ACC112 (cell line): Measurements from ENCODE around the gene SLC8B1.
"Not testable (repeated sequence)": the region's sequence is repeated elsewhere in the genome, so short reads cannot be mapped to it uniquely, and the experiment has no call there.

Experiments used
- H2AFZ ChIP-seq: fragments of 200-600 bp; sonication (generic); one replicate; pipeline ENCODE4 v1.6.0; 2017; ENCODE audit warnings: antibody characterized with exemption, low read length; ENCODE audit not compliant: unreplicated experiment
- H3K27ac ChIP-seq: fragments of 200-600 bp; sonication (generic); 2 replicates; pipeline ENCODE4 v1.5.1; 2014; ENCODE audit warnings: low read depth, mild to moderate bottlenecking, antibody characterized with exemption, low read length, moderate library complexity
- H3K27me3 ChIP-seq: fragments of 200-600 bp; sonication (generic); 2 replicates; pipeline ENCODE4 v1.6.1; 2014; ENCODE audit warnings: mild to moderate bottlenecking, antibody characterized with exemption, low read length, moderate library complexity, mixed read lengths; ENCODE audit not compliant: insufficient read depth
- H3K36me3 ChIP-seq: fragments of 200-600 bp; sonication (generic); 2 replicates; pipeline ENCODE4 v1.6.1; 2016; ENCODE audit warnings: mild to moderate bottlenecking, antibody characterized with exemption, low read length, moderate library complexity, mixed read lengths; ENCODE audit not compliant: insufficient read depth
- H3K4me1 ChIP-seq: fragments of 200-600 bp; sonication (generic); one replicate; pipeline ENCODE4 v1.6.1; 2016; ENCODE audit warnings: low read length, mixed read lengths; ENCODE audit not compliant: insufficient read depth, unreplicated experiment, control insufficient read depth
- H3K4me3 ChIP-seq: fragments of 200-600 bp; sonication (generic); 2 replicates; pipeline ENCODE4 v1.5.1; 2014; ENCODE audit warnings: mild to moderate bottlenecking, low read depth, low read length
- H3K79me2 ChIP-seq: fragments of 200-600 bp; sonication (generic); one replicate; pipeline ENCODE4 v1.6.0; 2016; ENCODE audit warnings: low read length; ENCODE audit not compliant: control insufficient read depth, unreplicated experiment, insufficient read depth

Gene SLC8B1

DNA sequence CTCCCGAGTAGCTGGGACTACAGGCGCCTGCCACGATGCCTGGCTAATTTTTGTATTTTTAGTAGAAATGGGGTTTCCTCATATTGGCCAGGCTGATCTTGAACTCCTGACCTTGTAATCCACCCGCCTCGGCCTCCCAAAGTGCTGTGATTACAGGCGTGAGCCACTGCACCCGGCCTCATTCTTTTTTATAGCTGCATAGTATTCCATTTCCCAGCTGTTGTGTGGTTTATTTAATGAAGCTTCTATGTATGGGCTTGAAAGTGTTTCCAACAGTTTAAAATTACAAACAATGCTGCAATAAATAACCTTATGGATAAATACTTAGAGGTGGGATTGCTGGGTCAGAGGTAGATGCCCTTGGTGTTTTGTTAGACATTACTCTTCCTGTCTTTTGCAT lies 19.3 kb upstream of the SLC8B1 start:
- not testable (repeated sequence) for H3K36me3 ChIP-seq, H2AFZ ChIP-seq, H3K4me3 ChIP-seq, H3K79me2 ChIP-seq, H3K4me1 ChIP-seq, H3K27me3 ChIP-seq, H3K27ac ChIP-seq

GRCh38 chr12:113351089-113351488 lies 16.2 kb upstream of the SLC8B1 start:
- H3K27me3 ChIP-seq: no peaks in the 10 kb centered on the region
- H3K36me3 ChIP-seq: no peaks in the 10 kb centered on the region
- no peak overlapping the region for H3K27ac ChIP-seq
- no peaks in the 10 kb centered on the region for H3K79me2 ChIP-seq
- no peaks in the 10 kb centered on the region for H3K4me1 ChIP-seq
- no peak overlapping the region for H2AFZ ChIP-seq
- H3K4me3 ChIP-seq: no peak overlapping the region

DNA sequence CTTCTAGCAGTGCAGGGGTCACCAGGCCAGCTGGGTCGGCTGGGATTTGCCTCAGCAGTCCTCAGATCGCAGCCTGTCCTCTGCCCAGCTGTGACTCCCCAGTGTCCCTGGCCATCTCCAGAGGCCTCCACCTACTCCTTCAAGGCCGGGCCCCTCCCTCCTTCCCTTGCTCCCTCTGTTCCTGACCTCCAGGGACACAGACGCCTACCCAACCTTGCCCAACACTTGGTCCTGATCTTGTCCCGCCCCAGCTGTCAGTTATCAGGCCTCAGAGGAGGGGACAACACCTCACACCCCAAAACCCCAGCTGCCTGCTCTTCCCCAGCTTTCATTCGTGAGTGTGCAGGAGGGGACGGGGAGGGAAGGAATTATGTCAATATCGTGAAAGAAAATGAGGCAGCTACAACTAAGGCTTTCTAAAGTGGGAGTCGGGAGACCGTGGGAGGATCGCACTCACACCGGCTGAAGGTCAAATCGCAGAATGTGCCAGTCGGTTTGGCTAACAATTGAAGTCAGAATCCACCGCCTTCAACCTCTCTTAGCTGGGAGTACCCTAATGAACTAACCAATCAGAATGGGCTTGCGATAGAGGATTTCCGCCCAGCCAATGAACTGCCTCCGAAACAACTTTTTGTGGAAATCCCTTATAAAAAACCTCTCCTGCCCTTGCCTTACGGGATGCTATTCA lies 14.1 kb upstream of the SLC8B1 start:
- Histone ChIP-seq H3K79me2 (no peaks in the 10 kb centered on the region), H3K27ac (no peak overlapping the region), H3K27me3 (no peaks in the 10 kb centered on the region), H2AFZ (no peak overlapping the region), H3K4me3 (no peak overlapping the region), H3K4me1 (no peaks in the 10 kb centered on the region), H3K36me3 (no peaks in the 10 kb centered on the region)

DNA sequence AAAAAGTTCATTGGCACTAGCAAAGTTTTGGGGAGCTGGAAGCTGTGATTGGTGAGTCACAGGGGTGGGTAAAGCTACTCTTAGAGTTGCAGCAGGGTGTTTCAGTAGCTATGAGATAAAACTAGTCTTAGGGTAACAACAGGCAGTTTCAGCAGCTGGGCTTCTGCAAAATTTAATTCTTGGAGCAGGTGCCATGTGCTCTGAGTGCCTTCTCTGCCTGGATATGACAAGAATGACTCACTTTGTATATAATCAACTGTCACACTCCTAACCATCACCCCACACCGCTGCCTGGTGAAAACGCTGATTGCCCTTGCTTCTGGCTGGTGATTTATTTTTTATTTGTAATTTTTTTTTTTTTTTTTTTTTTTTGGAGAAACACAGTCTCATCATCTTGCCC lies 13.0 kb upstream of the SLC8B1 start:
- H3K27ac ChIP-seq: no peak overlapping the region
- H3K79me2 ChIP-seq: no peaks in the 10 kb centered on the region
- H3K4me3 ChIP-seq: no peak overlapping the region
- H3K36me3 ChIP-seq: no peaks in the 10 kb centered on the region
- H3K4me1 ChIP-seq: no peaks in the 10 kb centered on the region
- H2AFZ ChIP-seq: no peak overlapping the region
- no peaks in the 10 kb centered on the region for H3K27me3 ChIP-seq

- H3K4me3 ChIP-seq: no peak overlapping the region
- H3K27ac ChIP-seq: no peak overlapping the region
- no peaks in the 10 kb centered on the region for H3K36me3 ChIP-seq
- no peaks in the 10 kb centered on the region for H3K79me2 ChIP-seq
- no peaks in the 10 kb centered on the region for H3K4me1 ChIP-seq
- no peaks in the 10 kb centered on the region for H3K27me3 ChIP-seq
- H2AFZ ChIP-seq: no peak overlapping the region
Observed at GRCh38 chr12:113347107-113347506, 12.2 kb upstream of the SLC8B1 start.

DNA sequence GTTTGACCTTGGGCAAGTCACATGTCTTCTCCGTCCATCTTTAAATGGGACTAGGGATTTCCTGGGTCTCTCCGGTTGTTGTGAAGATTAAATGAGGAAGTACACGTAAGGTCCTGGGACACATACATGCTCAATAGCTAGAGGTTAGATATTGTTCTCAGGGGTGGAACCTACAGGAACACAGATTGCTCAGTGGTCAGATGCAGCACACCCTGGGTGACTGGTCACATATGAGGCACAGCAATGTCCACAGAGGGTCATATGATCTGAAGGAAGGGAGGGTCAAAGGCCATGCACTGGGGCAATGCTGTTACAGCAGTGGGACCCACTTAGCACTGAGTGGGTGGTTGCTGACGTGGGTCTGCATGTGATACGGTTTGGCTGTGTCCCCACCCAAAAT lies 11.4 kb upstream of the SLC8B1 start:
- H3K79me2 ChIP-seq: no peaks in the 10 kb centered on the region
- no peak overlapping the region for H2AFZ ChIP-seq

GRCh38 chr12:113345318-113345717 lies 10.4 kb upstream of the SLC8B1 start:
- no peaks in the 10 kb centered on the region for H3K27me3 ChIP-seq
- no peak overlapping the region for H2AFZ ChIP-seq
- H3K36me3 ChIP-seq: no peaks in the 10 kb centered on the region
- H3K79me2 ChIP-seq: no peaks in the 10 kb centered on the region
- H3K4me1 ChIP-seq: no peaks in the 10 kb centered on the region
- H3K27ac ChIP-seq: no peak overlapping the region
- H3K4me3 ChIP-seq: no peak overlapping the region

More for the DNA sequence above, 11.4 kb upstream of the SLC8B1 start:
- no peaks in the 10 kb centered on the region for H3K4me1 ChIP-seq
- no peak overlapping the region for H3K27ac ChIP-seq
- no peaks in the 10 kb centered on the region for H3K36me3 ChIP-seq
- H3K27me3 ChIP-seq: no peaks in the 10 kb centered on the region
- no peak overlapping the region for H3K4me3 ChIP-seq

DNA sequence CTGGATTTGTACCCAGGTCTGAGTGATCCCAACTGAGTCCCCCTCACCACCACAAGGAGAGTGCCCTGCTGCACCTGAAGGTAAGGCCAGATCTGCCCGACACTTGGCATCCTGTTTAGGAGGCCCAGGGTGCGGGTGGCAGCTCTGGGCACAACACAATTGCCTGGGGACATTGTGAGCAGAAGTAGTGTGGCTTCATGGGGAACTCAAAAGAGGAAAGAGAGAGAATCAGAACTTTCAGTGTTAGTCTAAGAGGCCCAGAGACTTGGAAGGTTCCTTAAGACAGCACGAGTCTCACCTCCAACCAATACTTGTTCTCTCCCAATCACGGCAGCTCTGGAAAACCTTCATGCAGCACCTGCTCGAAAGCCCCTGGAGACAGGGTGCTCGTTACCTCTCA lies 6.6 kb upstream of the SLC8B1 start:
- no peak overlapping the region for H3K27ac ChIP-seq
- no peak overlapping the region for H2AFZ ChIP-seq
- no peaks in the 10 kb centered on the region for H3K4me1 ChIP-seq
- no peak overlapping the region for H3K4me3 ChIP-seq
- H3K36me3 ChIP-seq: no peaks in the 10 kb centered on the region
- no peaks in the 10 kb centered on the region for H3K27me3 ChIP-seq
- no peaks in the 10 kb centered on the region for H3K79me2 ChIP-seq

DNA sequence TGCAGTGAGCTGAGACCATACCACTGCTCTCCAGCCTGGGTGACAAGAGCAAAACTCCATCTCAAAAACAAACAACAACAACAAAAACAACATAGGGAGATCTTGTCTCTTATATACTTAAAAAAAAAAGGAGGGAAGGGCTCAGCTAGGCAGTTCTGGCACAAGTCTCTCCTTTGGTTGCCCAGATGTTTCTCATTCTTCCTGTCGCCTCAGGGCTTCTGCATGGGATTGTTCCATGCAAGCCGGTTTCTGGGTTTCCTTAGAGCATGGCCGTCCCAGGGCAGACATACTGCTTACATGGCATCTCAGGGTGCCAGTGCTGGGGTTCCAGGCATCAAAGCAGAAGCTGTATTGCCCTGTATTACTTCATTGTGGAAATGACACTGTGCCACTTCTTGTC lies 5.2 kb upstream of the SLC8B1 start:
- Histone ChIP-seq H3K4me1 (no peaks in the 10 kb centered on the region), H3K27ac (no peak overlapping the region), H3K79me2 (no peaks in the 10 kb centered on the region), H3K36me3 (no peaks in the 10 kb centered on the region), H2AFZ (no peak overlapping the region), H3K27me3 (no peaks in the 10 kb centered on the region), H3K4me3 (no peak overlapping the region)

GRCh38 chr12:113339540-113339939 lies 4.6 kb upstream of the SLC8B1 start:
- Histone ChIP-seq H3K27ac (no peak overlapping the region), H3K4me1 (no peaks in the 10 kb centered on the region), H2AFZ (no peak overlapping the region), H3K36me3 (no peaks in the 10 kb centered on the region), H3K27me3 (no peaks in the 10 kb centered on the region), H3K79me2 (no peaks in the 10 kb centered on the region), H3K4me3 (no peak overlapping the region)

- no peaks in the 10 kb centered on the region; the same call in 1 of the 2 replicates for H3K36me3 ChIP-seq
- H3K27ac ChIP-seq: no peak overlapping the region
- H3K4me1 ChIP-seq: peaks cover 4% of the 10 kb centered on the region
- H3K79me2 ChIP-seq: peaks cover 3% of the 10 kb centered on the region
- H3K27me3 ChIP-seq: no peaks in the 10 kb centered on the region
- peak overlapping the region; percentile 88 for H3K4me3 ChIP-seq
- peak overlapping the region; percentile 73 for H2AFZ ChIP-seq
Observed at GRCh38 chr12:113333877-113334785, 778 bp downstream of the SLC8B1 start.
